ENCODE measurements around the gene TSEN15.

DNA sequence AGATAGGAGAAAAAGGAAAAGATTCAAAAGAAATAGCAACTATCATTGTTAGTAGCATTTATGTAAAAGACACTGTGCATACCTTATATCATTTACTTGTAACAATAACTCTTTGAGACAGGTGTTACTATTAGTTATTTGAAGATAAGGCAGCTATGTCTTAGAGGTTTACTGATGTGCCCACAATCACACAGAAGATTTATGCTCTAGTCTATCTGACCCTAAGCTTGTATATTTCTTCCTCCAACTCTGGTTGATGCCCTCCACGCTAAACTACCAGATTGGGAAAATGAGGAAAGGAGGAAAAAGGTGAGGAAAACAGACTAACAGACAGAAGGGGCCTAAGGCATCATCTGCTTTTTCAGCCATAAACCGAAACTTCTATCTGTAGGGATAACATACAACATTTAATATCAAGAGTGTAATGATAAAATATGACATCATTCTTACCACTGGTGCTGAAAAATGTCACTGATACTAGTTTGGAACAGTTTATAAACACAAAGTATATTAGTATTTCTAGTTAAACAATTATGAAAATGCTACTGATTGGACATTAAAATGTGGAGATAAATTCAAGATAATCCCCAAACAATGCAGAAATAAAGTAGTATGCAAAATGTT is 19.1 kb upstream of the TSEN15 start:
- TF ChIP-seq, protein P1, sequence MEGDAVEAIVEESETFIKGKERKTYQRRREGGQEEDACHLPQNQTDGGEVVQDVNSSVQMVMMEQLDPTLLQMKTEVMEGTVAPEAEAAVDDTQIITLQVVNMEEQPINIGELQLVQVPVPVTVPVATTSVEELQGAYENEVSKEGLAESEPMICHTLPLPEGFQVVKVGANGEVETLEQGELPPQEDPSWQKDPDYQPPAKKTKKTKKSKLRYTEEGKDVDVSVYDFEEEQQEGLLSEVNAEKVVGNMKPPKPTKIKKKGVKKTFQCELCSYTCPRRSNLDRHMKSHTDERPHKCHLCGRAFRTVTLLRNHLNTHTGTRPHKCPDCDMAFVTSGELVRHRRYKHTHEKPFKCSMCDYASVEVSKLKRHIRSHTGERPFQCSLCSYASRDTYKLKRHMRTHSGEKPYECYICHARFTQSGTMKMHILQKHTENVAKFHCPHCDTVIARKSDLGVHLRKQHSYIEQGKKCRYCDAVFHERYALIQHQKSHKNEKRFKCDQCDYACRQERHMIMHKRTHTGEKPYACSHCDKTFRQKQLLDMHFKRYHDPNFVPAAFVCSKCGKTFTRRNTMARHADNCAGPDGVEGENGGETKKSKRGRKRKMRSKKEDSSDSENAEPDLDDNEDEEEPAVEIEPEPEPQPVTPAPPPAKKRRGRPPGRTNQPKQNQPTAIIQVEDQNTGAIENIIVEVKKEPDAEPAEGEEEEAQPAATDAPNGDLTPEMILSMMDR (IDR thresholded peaks at IDR 0.05 in 2 of 3, conservative IDR thresholded peaks at IDR 0.05 in 1 of 3; ENCODE audit: borderline replicate concordance in 1 of 3, insufficient read depth in 1 of 3, low read depth in 2 of 3, low read length in 2 of 3): no peak
- no peak for TF ChIP-seq EZH2phosphoT487 (IDR thresholded peaks at IDR 0.05; ENCODE audit: borderline replicate concordance)
- no peak for TF ChIP-seq POLR2AphosphoS5 (IDR thresholded peaks at IDR 0.05; ENCODE audit: low read depth, low read length)
- TF ChIP-seq CBX3 (IDR thresholded peaks at IDR 0.05; ENCODE audit: low read depth): no peak
- TF ChIP-seq YY1 (IDR thresholded peaks at IDR 0.05; ENCODE audit: extremely low read depth, insufficient replicate concordance, low read depth, low read length): no peak
- TF ChIP-seq POLR2A (IDR thresholded peaks at IDR 0.05; ENCODE audit: borderline replicate concordance, extremely low read depth, insufficient read depth, insufficient read length): no peak
- TF ChIP-seq TCF7L2 (IDR thresholded peaks at IDR 0.05; ENCODE audit: borderline replicate concordance, extremely low read depth, insufficient read depth, insufficient read length): no peak
